Sigmoid colon (tissue), 4 donors: ENCODE measurements around the gene SERPINB1.
A peak's percentile ranks its signal among the peaks of the same experiment; 100 is the strongest.

Source experiments
- CTCF ChIP-seq, 4 experiments: fragments of 450-650 bp in 3 of 4; fragments of 200-600 bp in 1 of 4; IDR thresholded peaks; one replicate each; pipeline ENCODE4 v1.5.1; 2016 to 2019; ENCODE audit warnings: antibody characterized with exemption in 4 of 4, mild to moderate bottlenecking in 3 of 4, moderate library complexity in 2 of 4
- EP300 ChIP-seq, 4 donors: sonication (generic); formaldehyde crosslinking; IDR thresholded peaks; one replicate each; pipeline ENCODE4 v1.6.1; 2017; ENCODE audit warnings: antibody characterized with exemption in 4 of 4
- POLR2A ChIP-seq, 2 donors: fragments of 450-650 bp; IDR thresholded peaks; one replicate each; pipeline ENCODE4 v1.6.1; 2016; ENCODE audit warnings: antibody characterized with exemption in 2 of 2, mild to moderate bottlenecking in 2 of 2, moderate library complexity in 2 of 2
- POLR2AphosphoS5 ChIP-seq, 4 donors: sonication (generic); formaldehyde crosslinking; IDR thresholded peaks; one replicate each; pipeline ENCODE4 v1.6.1; 2017; ENCODE audit warnings: antibody characterized with exemption in 4 of 4

GRCh38 chr6:2876210-2877056, 34.8 kb upstream of the SERPINB1 start:
- TF ChIP-seq CTCF (IDR thresholded peaks at IDR 0.05) (no peak), POLR2AphosphoS5 (IDR thresholded peaks at IDR 0.05) (peak in 2 of 4 donors; percentile 51 to 68), EP300 (IDR thresholded peaks at IDR 0.05) (no peak), POLR2A (IDR thresholded peaks at IDR 0.05) (peak in 1 of 2 donors; percentile 28)
